ENCODE results near the gene DDX55.
A peak's percentile ranks its signal among the peaks of the same experiment; 100 is the strongest.

The DDX55 gene

GRCh38 chr12:123608182-123608581 is 6.3 kb downstream of the DDX55 start:
- DNase-seq (ENCODE audit: low read depth), result no peak

GRCh38 chr12:123614110-123614509 is 12.2 kb downstream of the DDX55 start:
- no peak for DNase-seq (ENCODE audit: low read depth)

- DNase-seq (ENCODE audit: low read depth), result no peak
Measured at GRCh38 chr12:123614531-123614930, 12.6 kb downstream of the DDX55 start.

GRCh38 chr12:123617144-123617543 is 15.2 kb downstream of the DDX55 start:
- DNase-seq (ENCODE audit: low read depth), result no peak

GRCh38 chr12:123617580-123617979 is 15.7 kb downstream of the DDX55 start:
- DNase-seq (ENCODE audit: low read depth), result no peak

GRCh38 chr12:123621101-123621500 is 19.2 kb downstream of the DDX55 start:
- DNase-seq (ENCODE audit: low read depth), result no peak

GRCh38 chr12:123621619-123622530 is 20.0 kb downstream of the DDX55 start:
- no peak for DNase-seq (ENCODE audit: low read depth)

GRCh38 chr12:123633379-123634141 is 31.7 kb downstream of the DDX55 start, which contains the start of the genes EIF2B1 and GTF2H3:
Gene EIF2B1, minus strand, starts transcription at chr12:123633686. Its CDS starts 129 bp downstream, at chr12:123633557.
Gene GTF2H3, plus strand, starts transcription at chr12:123633829. Its CDS starts 31 bp downstream, at chr12:123633860.
- DNase-seq (ENCODE audit: low read depth), result peak; percentile 98

- no peak for DNase-seq (ENCODE audit: low read depth)
Measured at GRCh38 chr12:123634142-123634561, 32.3 kb downstream of the DDX55 start.

GRCh38 chr12:123643911-123644310 is 42.0 kb downstream of the DDX55 start:
- DNase-seq (ENCODE audit: low read depth), result no peak

- no peak for DNase-seq (ENCODE audit: low read depth)
Measured at GRCh38 chr12:123645380-123645779, 43.5 kb downstream of the DDX55 start.

- DNase-seq (ENCODE audit: low read depth), result no peak
Measured at GRCh38 chr12:123645878-123646277, 44.0 kb downstream of the DDX55 start.

- DNase-seq (ENCODE audit: low read depth), result no peak
Measured at GRCh38 chr12:123648401-123648800, 46.5 kb downstream of the DDX55 start.

GRCh38 chr12:123654129-123654701 is 52.3 kb downstream of the DDX55 start:
- no peak for DNase-seq (ENCODE audit: low read depth)

- DNase-seq (ENCODE audit: low read depth), result no peak
Measured at GRCh38 chr12:123655420-123655819, 53.5 kb downstream of the DDX55 start.

GRCh38 chr12:123656392-123656791 is 54.5 kb downstream of the DDX55 start:
- DNase-seq (ENCODE audit: low read depth), result no peak

GRCh38 chr12:123657211-123657610 is 55.3 kb downstream of the DDX55 start:
- no peak for DNase-seq (ENCODE audit: low read depth)

GRCh38 chr12:123659996-123660727 is 58.3 kb downstream of the DDX55 start:
- no peak for DNase-seq (ENCODE audit: low read depth)

- no peak for DNase-seq (ENCODE audit: low read depth)
Measured at GRCh38 chr12:123667771-123668170, 65.9 kb downstream of the DDX55 start.

Measured in activated T-cell treated with anti-CD3 and anti-CD28 coated beads for 24 hours (primary cell).